ENCODE measurements around the gene AKR1D1.

- TF ChIP-seq CTCF (conservative IDR thresholded peaks at IDR 0.05; ENCODE audit: low read depth, low read length), result no peak
- no peak for TF ChIP-seq EZH2phosphoT487 (IDR thresholded peaks at IDR 0.05; ENCODE audit: borderline replicate concordance, low read length)
- no peak for TF ChIP-seq EZH2 (IDR thresholded peaks at IDR 0.05; ENCODE audit: low read length, unreplicated experiment)
Observed at GRCh38 chr7:138125119-138125518, 48.9 kb downstream of the AKR1D1 start.
